HG03064 (cell line): ENCODE data around the gene COL8A1.
"Not testable (repeated sequence)": the region's sequence is repeated elsewhere in the genome, so short reads cannot be mapped to it uniquely, and the experiment has no call there.

Experiments
- ATAC-seq: cut with Tn5 transposase; IDR thresholded peaks from one replicate; pipeline ENCODE4 v1.9.1; 2021; ENCODE audit warnings: low read depth; ENCODE audit not compliant: unreplicated experiment

Gene COL8A1

GRCh38 chr3:99638167-99638948 lies at the start of gene COL8A1:
TSS of gene COL8A1 (plus strand) at chr3:99638594. CDS start at chr3:99790683, 152,089 bp downstream.
- ATAC-seq: no peak

- not testable (repeated sequence) for ATAC-seq
Observed at GRCh38 chr3:99589168-99589567, 49.2 kb upstream of the COL8A1 start.

- no peak for ATAC-seq
Observed at GRCh38 chr3:99599894-99600293, 38.5 kb upstream of the COL8A1 start.

GRCh38 chr3:99601515-99601914 lies 36.9 kb upstream of the COL8A1 start:
- no peak for ATAC-seq

- no peak for ATAC-seq
Observed at GRCh38 chr3:99602183-99602582, 36.2 kb upstream of the COL8A1 start.

- no peak for ATAC-seq
Observed at GRCh38 chr3:99607151-99607550, 31.2 kb upstream of the COL8A1 start.

GRCh38 chr3:99614768-99615167 lies 23.6 kb upstream of the COL8A1 start:
- no peak for ATAC-seq

GRCh38 chr3:99620077-99620767 lies 18.2 kb upstream of the COL8A1 start:
- no peak for ATAC-seq

GRCh38 chr3:99620976-99621375 lies 17.4 kb upstream of the COL8A1 start:
- no peak for ATAC-seq

- no peak for ATAC-seq
Observed at GRCh38 chr3:99624496-99625236, 13.7 kb upstream of the COL8A1 start.

- no peak for ATAC-seq
Observed at GRCh38 chr3:99625237-99625622, 13.2 kb upstream of the COL8A1 start.

GRCh38 chr3:99625643-99626416 lies 12.6 kb upstream of the COL8A1 start:
- ATAC-seq: no peak

- peak; percentile 48 for ATAC-seq
Observed at GRCh38 chr3:99626417-99626788, 12.0 kb upstream of the COL8A1 start.

- no peak for ATAC-seq
Observed at GRCh38 chr3:99627062-99627826, 11.2 kb upstream of the COL8A1 start.

- no peak for ATAC-seq
Observed at GRCh38 chr3:99630815-99631214, 7.6 kb upstream of the COL8A1 start.

- no peak for ATAC-seq
Observed at GRCh38 chr3:99633887-99634558, 4.4 kb upstream of the COL8A1 start.

GRCh38 chr3:99634881-99635280 lies 3.5 kb upstream of the COL8A1 start:
- no peak for ATAC-seq

- no peak for ATAC-seq
Observed at GRCh38 chr3:99635348-99635747, 3.0 kb upstream of the COL8A1 start.

- ATAC-seq: no peak
Observed at GRCh38 chr3:99637016-99637367, 1.4 kb upstream of the COL8A1 start.
